ENCODE data around the gene FLNC. TPM values are rescaled to one million over a fixed set of nuclear protein-coding genes. Genes with fewer than 3 reads are reported as not detected.

Gene FLNC
- total RNA-seq, 1 experiment from 2014 or later, result 10.2 TPM

DNA sequence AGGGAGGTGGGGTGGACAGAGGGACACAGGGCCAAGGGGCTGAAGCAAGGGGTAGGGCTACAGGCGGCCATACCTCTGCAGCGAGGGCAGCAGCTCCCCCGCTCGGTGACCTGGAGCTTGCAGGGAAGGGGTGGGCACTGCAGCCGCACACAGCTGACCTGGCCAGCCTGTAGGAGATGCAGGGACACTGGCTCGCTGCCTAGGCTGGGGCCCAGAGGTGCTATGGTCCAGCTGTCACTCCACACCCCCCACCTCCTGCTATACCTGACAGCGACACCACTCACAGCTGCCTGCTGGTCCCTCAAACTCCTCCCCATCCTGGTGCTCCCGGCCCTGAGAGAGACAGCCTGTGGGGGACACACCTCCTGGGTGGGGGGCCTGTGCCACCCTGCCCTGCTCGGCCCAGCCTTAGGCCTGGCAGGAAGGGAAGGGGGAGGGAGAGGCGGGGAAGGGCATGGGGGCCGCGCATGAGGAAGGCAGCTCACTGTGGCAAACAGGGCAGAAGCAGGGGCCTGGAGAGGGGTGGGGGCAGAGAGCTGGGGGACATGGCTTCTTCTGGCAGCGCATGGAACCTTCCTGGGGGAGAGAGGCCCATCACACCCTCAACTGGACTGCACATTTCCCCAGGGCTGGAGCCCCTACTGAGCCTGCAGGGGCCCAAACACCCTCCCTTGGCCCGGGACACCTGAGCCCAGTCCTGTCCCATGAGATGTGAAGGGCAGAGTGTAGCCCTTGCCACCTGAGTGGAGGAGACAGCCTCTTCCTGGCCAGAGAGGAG lies 56.4 kb downstream of the FLNC start:
- no peak for TF ChIP-seq POLR2AphosphoS5 (IDR thresholded peaks at IDR 0.05; ENCODE audit: low read depth, low read length)
- no peak for TF ChIP-seq SIN3A (IDR thresholded peaks at IDR 0.05; ENCODE audit: borderline replicate concordance, insufficient read depth, low read depth, low read length)
- no peak for TF ChIP-seq TCF7L2 (IDR thresholded peaks at IDR 0.05; ENCODE audit: low read depth, low read length)
- TF ChIP-seq, protein P1, sequence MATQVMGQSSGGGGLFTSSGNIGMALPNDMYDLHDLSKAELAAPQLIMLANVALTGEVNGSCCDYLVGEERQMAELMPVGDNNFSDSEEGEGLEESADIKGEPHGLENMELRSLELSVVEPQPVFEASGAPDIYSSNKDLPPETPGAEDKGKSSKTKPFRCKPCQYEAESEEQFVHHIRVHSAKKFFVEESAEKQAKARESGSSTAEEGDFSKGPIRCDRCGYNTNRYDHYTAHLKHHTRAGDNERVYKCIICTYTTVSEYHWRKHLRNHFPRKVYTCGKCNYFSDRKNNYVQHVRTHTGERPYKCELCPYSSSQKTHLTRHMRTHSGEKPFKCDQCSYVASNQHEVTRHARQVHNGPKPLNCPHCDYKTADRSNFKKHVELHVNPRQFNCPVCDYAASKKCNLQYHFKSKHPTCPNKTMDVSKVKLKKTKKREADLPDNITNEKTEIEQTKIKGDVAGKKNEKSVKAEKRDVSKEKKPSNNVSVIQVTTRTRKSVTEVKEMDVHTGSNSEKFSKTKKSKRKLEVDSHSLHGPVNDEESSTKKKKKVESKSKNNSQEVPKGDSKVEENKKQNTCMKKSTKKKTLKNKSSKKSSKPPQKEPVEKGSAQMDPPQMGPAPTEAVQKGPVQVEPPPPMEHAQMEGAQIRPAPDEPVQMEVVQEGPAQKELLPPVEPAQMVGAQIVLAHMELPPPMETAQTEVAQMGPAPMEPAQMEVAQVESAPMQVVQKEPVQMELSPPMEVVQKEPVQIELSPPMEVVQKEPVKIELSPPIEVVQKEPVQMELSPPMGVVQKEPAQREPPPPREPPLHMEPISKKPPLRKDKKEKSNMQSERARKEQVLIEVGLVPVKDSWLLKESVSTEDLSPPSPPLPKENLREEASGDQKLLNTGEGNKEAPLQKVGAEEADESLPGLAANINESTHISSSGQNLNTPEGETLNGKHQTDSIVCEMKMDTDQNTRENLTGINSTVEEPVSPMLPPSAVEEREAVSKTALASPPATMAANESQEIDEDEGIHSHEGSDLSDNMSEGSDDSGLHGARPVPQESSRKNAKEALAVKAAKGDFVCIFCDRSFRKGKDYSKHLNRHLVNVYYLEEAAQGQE (IDR thresholded peaks at IDR 0.05; ENCODE audit: insufficient read depth in 1 of 2, low read depth in 2 of 2, low read length in 1 of 2), result no peak
- TF ChIP-seq, protein P2, sequence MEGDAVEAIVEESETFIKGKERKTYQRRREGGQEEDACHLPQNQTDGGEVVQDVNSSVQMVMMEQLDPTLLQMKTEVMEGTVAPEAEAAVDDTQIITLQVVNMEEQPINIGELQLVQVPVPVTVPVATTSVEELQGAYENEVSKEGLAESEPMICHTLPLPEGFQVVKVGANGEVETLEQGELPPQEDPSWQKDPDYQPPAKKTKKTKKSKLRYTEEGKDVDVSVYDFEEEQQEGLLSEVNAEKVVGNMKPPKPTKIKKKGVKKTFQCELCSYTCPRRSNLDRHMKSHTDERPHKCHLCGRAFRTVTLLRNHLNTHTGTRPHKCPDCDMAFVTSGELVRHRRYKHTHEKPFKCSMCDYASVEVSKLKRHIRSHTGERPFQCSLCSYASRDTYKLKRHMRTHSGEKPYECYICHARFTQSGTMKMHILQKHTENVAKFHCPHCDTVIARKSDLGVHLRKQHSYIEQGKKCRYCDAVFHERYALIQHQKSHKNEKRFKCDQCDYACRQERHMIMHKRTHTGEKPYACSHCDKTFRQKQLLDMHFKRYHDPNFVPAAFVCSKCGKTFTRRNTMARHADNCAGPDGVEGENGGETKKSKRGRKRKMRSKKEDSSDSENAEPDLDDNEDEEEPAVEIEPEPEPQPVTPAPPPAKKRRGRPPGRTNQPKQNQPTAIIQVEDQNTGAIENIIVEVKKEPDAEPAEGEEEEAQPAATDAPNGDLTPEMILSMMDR (IDR thresholded peaks at IDR 0.05), result no peak
- CTCF ChIA-PET, result no interaction called here
- DNase-seq (ENCODE audit: low read depth, low spot score) (no peak), ATAC-seq (no peak)
- in situ Hi-C loops (cut with HindIII; ENCODE audit: low pct_unique_long_range_greater_than_20kb, low sequenced_read_pairs) (no loop called here), intact Hi-C loops (cut with micrococcal nuclease; ENCODE audit: unreplicated experiment) (loop anchor here (10.0 kb wide), 1 partner anchor 222 kb away; no protein-coding TSS in a partner anchor)
- H3K4me3 ChIP-seq (ENCODE audit: low read depth in 2 of 2, low read length in 2 of 2), result no peak overlapping the region
- H3K36me3 ChIP-seq (ENCODE audit: control insufficient read depth, insufficient read depth, low read length), result no peaks in the 10 kb centered on the region
- H3K27me3 ChIP-seq (ENCODE audit: control insufficient read depth, insufficient read depth, low read length), result no peaks in the 10 kb centered on the region
- H3K9me3 ChIP-seq (ENCODE audit: control insufficient read depth, insufficient read depth, low read depth, low read length), result no peaks in the 10 kb centered on the region
- no peak overlapping the region for H3K27ac ChIP-seq (ENCODE audit: low read length)
- POLR2A ChIA-PET, result no interaction called here
- no TSS peak for BruUV-seq (replicated peaks)
- no peaks in the 10 kb centered on the region for H3K4me1 ChIP-seq (ENCODE audit: control insufficient read depth, insufficient read depth, low read length)

DNA sequence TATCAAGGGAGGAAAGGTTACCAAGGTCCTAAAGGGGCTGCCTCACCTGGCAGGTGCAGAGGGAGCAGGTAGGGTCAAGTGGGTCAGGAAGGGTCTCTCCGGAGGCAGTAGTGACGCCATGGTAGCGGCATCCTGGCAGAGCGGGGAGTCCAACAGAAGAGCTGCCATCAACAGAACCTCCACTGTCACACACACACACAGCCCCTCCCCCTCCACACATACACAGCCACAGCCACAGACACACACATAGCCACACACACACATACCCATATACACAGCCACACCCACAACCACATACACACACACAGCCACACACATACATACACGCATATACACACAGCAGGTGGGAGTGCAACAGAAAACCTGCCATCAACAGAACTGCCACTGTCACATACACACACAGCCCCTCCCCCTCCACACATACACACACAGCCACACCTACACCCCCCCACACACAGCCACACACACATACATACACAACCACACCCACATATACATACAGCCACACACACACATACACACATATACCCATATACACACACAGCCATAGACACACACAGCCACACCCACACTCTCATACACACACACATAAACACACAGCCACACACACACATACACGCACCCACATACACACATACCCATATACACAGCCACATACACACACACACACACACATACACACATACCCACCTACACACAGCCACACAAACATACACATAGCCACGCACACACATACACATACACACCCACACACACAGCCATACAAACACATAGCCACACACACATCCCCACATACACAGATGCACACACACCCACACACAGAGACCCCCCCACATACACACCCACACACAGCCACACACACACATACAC lies 57.2 kb downstream of the FLNC start:
- H3K27me3 ChIP-seq (ENCODE audit: control insufficient read depth, insufficient read depth, low read length), result no peaks in the 10 kb centered on the region
- in situ Hi-C loops (cut with HindIII; ENCODE audit: low pct_unique_long_range_greater_than_20kb, low sequenced_read_pairs) (no loop called here), intact Hi-C loops (cut with micrococcal nuclease; ENCODE audit: unreplicated experiment) (loop anchor here (10.0 kb wide), 1 partner anchor 223 kb away; no protein-coding TSS in a partner anchor)
- ChIA-PET CTCF (no interaction called here), POLR2A (no interaction called here)
- H3K4me3 ChIP-seq (ENCODE audit: low read depth in 2 of 2, low read length in 2 of 2), result no peak overlapping the region
- no peaks in the 10 kb centered on the region for H3K36me3 ChIP-seq (ENCODE audit: control insufficient read depth, insufficient read depth, low read length)
- no peak for TF ChIP-seq TCF7L2 (IDR thresholded peaks at IDR 0.05; ENCODE audit: low read depth, low read length)
- no peak for TF ChIP-seq SIN3A (IDR thresholded peaks at IDR 0.05; ENCODE audit: borderline replicate concordance, insufficient read depth, low read depth, low read length)
- TF ChIP-seq, protein P2 (IDR thresholded peaks at IDR 0.05), result no peak
- TF ChIP-seq POLR2AphosphoS5 (IDR thresholded peaks at IDR 0.05; ENCODE audit: low read depth, low read length), result no peak
- TF ChIP-seq, protein P1 (IDR thresholded peaks at IDR 0.05; ENCODE audit: insufficient read depth in 1 of 2, low read depth in 2 of 2, low read length in 1 of 2), result no peak
- DNase-seq (ENCODE audit: low read depth, low spot score) (no peak), ATAC-seq (no peak)
- H3K9me3 ChIP-seq (ENCODE audit: control insufficient read depth, insufficient read depth, low read depth, low read length), result no peaks in the 10 kb centered on the region
- H3K4me1 ChIP-seq (ENCODE audit: control insufficient read depth, insufficient read depth, low read length), result no peaks in the 10 kb centered on the region
- no TSS peak for BruUV-seq (replicated peaks)
- H3K27ac ChIP-seq (ENCODE audit: low read length), result no peak overlapping the region
